Activated T-helper 1 cell treated with Interleukin-2 at 50 U/mL for 16 hours (primary cell): ENCODE measurements around the gene CYP24A1.

Experiments used
- DNase-seq: peaks from one replicate; pipeline ENCODE4 v3.0.0-alpha.2; 2020; ENCODE audit warnings: low read depth

The CYP24A1 gene

GRCh38 chr20:54156981-54157835 lies 16.6 kb downstream of the CYP24A1 start:
- no peak for DNase-seq

DNA sequence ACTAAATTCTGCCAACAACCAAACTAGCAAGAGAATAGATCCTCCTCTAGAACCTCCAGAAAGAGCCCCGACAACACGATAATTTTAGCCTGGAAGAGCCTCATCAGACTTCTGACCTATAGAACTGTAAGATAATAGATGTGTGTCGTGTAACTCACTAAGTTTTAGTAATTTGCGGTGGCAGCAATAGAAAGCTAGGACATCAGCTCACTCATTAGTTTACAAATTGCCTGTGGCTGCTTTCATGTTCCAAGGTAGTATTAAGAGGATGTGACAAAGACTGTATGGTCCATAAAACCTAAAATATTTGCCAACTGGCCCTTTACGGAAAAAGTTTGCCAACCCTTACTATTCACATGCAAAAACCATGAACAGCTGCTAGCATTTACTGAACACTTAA lies 17.3 kb downstream of the CYP24A1 start:
- DNase-seq: no peak

DNA sequence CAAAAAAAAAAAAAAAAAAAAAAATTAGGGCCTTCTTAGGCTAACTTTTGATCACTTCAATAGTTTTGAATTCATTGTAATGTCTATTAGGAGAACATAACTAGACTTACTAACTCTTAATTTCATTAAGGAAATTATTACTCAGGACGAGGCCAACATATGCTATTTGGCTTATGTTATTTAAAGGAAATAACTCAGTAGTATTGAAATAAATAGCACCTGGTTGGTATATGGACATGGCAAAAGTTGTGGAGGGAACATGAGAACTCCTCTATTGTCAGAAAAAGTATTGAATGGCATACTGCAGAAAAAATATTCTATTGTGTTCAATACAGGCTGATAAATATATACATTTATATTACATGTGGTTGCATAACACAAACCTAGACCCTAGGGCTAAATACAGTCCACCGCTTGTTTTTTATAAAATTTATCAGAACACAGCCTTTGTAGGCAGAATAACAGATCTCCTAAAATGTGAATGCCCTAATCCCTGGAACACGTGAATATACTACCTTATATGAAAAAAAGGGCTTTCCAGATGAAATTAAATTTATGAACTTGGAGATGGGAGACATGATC lies 18.0 kb downstream of the CYP24A1 start:
- DNase-seq: no peak

- no peak for DNase-seq
Observed at GRCh38 chr20:54154439-54154838, 19.3 kb downstream of the CYP24A1 start.

- DNase-seq: no peak
Observed at GRCh38 chr20:54153847-54154246, 19.9 kb downstream of the CYP24A1 start.

DNA sequence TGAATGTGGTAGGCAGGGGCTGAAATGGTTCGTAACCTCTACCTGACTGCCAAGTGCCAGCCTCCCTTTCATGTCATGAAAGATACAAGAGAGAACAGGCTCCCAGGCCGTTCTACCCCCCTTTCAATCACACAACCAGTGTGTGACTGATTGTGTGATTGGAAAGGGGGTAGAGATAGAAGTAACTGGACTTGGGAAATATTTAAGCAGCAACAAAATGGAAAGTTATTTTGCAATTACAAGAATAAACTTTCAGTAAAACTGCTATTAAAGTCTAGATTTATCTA lies 20.8 kb downstream of the CYP24A1 start:
- no peak for DNase-seq

GRCh38 chr20:54152227-54153040 lies 21.4 kb downstream of the CYP24A1 start:
- no peak for DNase-seq

DNA sequence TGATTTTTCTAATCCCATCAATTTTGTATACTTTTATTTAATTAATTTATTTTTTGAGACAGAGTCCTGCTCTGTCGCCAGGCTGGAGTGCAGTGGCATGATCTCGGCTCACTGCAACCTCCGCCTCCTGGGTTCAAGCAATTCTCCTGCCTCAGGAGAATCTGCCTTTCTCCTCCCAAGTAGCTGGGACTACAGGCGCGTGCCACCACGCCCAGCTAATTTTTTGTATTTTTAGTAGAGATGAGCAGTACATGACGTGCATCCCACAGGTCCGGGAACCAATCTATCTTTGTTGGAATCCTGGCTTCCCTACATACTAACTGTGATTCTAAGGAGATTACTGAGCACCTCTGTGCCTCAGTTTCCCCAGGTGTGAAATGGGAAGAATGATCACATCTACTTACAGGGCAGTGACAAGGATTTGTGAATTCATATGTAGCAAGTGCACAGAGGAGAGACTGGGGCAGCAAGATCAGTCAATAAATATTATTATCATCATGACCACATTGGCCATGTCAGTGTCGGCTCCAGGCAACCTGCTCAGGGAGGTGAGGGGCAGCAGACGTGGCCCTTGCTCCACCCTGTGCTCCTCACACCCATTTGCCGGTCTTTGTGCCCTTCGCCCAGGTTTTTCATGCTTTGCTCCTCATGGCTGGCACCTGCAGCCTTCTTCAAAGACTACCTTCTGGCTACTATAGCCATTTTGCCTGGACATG lies 22.1 kb downstream of the CYP24A1 start:
- DNase-seq: no peak

DNA sequence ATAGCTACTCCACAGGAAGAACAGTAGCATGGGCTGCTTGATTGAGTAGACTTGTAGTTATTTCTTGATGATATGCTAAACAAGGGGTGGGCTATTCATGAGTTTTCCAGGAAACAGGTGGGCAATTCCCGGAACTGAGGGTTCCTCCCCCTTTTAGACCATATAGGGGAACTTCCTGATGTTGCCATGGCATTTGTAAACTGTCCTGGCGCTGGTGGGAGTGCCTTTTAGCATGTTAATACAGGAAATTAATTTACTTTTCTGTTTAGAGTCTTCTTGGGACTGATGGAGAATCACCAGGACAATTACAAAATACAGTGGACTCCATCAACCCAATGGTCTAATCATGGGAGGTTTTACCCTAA lies 22.7 kb downstream of the CYP24A1 start:
- no peak for DNase-seq

DNA sequence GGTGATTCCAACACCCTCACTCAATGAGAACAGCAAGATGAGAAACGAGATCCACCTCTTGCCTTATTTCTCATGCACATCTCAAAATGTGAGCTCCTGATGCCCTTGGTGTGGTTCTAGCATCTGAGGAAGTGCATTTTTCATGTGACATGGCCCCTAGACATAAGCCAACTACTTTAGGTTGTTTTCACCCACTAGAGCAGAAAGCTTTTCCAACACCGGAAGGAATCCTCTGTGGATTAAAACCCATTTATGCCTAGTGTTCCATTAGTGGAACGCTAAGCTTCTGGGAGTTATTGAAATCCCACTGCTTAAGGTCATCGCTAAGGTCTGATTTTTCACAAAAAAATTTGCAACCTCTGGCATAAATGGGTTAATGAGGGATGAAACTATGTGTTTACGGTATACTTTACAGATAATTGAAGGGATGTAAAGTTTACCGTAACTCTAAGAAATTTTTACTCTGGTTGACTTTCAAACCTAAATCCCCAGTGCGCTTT lies 24.0 kb downstream of the CYP24A1 start:
- no peak for DNase-seq

GRCh38 chr20:54148947-54149764 lies 24.6 kb downstream of the CYP24A1 start:
- no peak for DNase-seq

- no peak for DNase-seq
Observed at GRCh38 chr20:54146672-54147071, 27.1 kb downstream of the CYP24A1 start.

- DNase-seq: no peak
Observed at GRCh38 chr20:54144847-54145414, 28.9 kb downstream of the CYP24A1 start.

- no peak for DNase-seq
Observed at GRCh38 chr20:54140927-54141566, 32.7 kb downstream of the CYP24A1 start.

DNA sequence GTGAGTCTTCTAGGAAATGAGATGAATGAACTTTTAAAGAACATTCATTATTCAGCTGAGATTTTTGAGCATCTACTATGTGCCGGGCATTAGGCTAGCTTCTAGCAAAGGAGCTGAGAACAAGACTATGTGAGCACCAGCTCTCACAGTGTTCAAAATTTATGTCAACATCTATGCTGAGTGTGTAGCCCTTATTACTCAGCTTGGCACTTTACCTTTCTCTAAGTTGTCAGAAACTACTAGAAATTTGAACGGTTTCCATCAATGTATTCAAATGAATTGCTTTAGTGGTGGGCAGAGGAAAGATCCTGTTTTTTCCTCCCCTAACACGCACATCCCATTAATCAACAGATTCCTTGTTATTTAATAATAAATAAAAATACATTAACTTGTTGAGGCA lies 33.3 kb downstream of the CYP24A1 start:
- DNase-seq: no peak

DNA sequence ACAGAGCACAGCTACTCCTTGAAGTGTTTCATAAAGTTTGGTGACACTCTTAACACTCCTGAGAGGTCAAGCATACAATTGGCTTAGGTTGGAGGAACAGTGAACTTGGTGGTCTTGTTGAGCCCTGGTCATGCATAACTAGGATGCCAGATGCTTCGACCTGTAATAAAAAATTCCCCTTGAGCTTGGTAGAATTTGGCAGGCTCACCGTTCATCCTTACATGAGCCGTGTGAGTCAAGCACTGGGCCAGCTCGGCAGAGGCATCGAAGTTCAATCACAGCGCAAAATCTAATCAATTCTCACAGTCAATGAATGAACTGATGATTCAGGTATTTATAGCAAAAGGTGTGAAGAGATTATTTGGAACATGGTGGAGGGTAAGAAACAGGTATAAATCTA lies 33.7 kb downstream of the CYP24A1 start:
- no peak for DNase-seq

- DNase-seq: no peak
Observed at GRCh38 chr20:54139188-54139587, 34.6 kb downstream of the CYP24A1 start.

DNA sequence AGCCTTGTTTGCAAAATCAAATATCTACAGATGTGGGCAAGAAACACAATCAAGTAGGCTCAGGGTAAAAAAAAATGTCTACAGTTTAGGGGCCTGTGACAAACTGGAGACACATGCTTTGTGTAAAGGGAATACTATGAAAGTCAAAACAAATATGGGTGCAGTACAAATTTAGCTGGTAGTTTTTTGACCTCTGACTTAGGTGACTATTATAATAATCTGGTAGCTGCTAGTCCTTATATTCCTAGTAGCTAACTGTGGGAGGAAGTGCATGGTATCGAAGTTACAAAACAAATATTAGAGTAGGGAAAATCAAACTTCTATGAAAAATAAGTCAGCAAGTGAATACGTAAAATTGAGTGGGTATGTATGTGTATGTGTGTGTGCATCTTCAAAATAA lies 35.4 kb downstream of the CYP24A1 start:
- DNase-seq: no peak

DNA sequence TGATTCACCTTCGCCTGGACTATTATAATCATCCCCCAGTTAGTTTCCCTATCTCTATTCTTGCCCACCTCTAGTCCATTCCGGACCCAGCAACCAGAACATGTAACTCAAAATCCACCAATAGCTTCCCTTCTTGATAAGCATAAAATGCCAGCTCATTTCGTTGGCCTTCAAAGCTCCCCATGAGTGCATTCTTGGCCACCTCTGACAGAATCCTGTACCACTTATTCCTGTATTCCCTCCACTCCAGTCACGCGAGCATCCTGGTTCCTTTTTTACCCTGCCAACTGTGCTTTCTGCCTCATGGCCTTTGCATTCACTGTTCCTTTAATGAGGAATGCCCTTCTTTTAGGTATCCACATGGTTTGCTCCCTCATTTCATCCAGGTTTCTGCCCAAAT lies 36.7 kb downstream of the CYP24A1 start:
- no peak for DNase-seq

GRCh38 chr20:54134445-54135220 lies 39.2 kb downstream of the CYP24A1 start:
- DNase-seq: no peak
